Breast epithelium (tissue), 3 donors: ENCODE data around the gene GPR32.

Experiments
- POLR2A ChIP-seq: fragments of 450-650 bp; IDR thresholded peaks from one replicate; pipeline ENCODE4 v1.6.1; 2016; ENCODE audit warnings: antibody characterized with exemption, mild to moderate bottlenecking, moderate library complexity
- POLR2AphosphoS5 ChIP-seq, 3 donors: sonication (generic); formaldehyde crosslinking; IDR thresholded peaks; one replicate each; pipeline ENCODE4 v1.6.1; 2017; ENCODE audit warnings: antibody characterized with exemption in 3 of 3
- TF ChIP-seq, protein P1 (sequence below), 3 donors: fragments of 450-650 bp; IDR thresholded peaks; one replicate each; pipeline ENCODE4 v1.5.1; 2016 to 2017; ENCODE audit warnings: antibody characterized with exemption in 3 of 3, mild to moderate bottlenecking in 3 of 3, moderate library complexity in 3 of 3

DNA sequence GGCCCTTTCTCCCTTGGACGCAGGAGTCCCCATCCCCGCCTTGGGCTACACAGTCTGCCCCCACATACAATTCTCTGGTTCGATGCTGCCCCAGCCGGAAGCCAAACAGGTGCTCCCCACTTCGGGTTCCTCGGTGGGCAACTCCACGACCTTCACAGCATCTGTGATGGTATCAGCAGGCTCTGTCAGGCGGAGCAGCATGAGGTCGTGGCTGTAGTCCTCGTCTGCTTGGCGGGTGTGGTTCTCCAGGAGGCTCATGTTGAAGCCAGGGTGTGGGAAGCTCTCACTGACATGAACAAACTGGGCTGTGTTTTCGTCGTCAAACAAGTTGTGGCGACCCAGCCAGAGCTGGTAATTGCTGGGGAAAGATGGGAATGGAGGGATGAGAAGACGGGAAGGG is 49.8 kb downstream of the GPR32 start:
- TF ChIP-seq, protein P1, sequence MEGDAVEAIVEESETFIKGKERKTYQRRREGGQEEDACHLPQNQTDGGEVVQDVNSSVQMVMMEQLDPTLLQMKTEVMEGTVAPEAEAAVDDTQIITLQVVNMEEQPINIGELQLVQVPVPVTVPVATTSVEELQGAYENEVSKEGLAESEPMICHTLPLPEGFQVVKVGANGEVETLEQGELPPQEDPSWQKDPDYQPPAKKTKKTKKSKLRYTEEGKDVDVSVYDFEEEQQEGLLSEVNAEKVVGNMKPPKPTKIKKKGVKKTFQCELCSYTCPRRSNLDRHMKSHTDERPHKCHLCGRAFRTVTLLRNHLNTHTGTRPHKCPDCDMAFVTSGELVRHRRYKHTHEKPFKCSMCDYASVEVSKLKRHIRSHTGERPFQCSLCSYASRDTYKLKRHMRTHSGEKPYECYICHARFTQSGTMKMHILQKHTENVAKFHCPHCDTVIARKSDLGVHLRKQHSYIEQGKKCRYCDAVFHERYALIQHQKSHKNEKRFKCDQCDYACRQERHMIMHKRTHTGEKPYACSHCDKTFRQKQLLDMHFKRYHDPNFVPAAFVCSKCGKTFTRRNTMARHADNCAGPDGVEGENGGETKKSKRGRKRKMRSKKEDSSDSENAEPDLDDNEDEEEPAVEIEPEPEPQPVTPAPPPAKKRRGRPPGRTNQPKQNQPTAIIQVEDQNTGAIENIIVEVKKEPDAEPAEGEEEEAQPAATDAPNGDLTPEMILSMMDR (IDR thresholded peaks at IDR 0.05) = no peak
- TF ChIP-seq POLR2A (no peak), POLR2AphosphoS5 (IDR thresholded peaks at IDR 0.05) (no peak)
